ENCODE measurements around the gene NAT16. TPM values are rescaled to one million over a fixed set of nuclear protein-coding genes. Genes with fewer than 3 reads are reported as not detected.

NAT16 gene
- polyA plus RNA-seq, 1 donor from 2014 or later = 4.5 TPM

DNA sequence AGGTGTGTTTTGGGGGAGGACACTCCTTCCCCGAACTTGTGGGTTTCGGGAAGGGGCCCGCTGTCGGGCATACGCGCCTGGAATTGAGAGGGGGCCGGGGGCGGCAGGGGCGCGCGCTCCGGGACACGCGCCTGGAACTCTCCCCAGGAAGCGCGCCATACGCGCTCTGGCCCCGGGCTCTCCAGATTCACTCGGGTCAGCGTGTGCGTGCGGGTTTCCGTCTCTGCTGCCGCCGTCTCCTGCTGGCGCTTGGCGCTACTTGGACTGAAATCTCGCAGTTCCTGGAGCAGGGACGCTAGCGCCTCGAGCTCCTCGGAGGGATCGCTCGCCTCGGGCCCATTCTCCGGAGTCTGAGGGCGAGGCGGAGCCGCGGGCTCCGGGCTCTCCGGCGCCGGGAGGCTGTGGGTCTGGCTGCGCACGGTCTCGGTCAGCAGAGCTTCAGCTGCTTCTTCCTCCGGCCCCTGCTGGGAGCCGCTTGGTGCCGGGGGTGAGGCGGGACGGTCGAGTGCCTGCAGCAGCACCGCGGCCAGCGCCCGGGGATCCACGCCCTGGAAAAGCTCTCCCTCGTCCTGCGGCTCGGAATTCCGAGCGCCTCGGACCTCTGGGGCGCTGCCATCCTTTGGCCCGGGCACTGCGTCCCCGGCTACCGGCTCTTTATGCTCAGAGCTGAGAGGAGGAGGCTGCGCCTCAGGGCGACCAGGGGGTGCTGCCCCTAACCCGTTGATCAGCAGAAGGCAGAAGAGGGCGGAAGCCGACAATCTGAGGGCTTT, 15.8 kb downstream of the NAT16 start:
- H3K9me2 ChIP-seq (ENCODE audit: insufficient read depth, low read length) = no peaks in the 10 kb centered on the region
- peaks cover 26% of the 10 kb centered on the region for H3K27me3 ChIP-seq (ENCODE audit: insufficient read depth, low read depth, low read length)
- peak overlapping the region; percentile 94 for H3K9ac ChIP-seq (ENCODE audit: low read length)
- H2AFZ ChIP-seq (ENCODE audit: low read depth, low read length) = no peak overlapping the region
- peak overlapping the region; percentile 59 for H3K4me2 ChIP-seq (ENCODE audit: low read length)
- no peaks in the 10 kb centered on the region for H3K36me3 ChIP-seq (ENCODE audit: insufficient read depth, low read length)
- peak overlapping the region; percentile 94 for H3K4me3 ChIP-seq (ENCODE audit: low read length)
- no peaks in the 10 kb centered on the region for H4K20me1 ChIP-seq (ENCODE audit: insufficient read depth)
- no peaks in the 10 kb centered on the region for H3K79me2 ChIP-seq (replicated peaks; ENCODE audit: insufficient read depth, low read length)
- TF ChIP-seq, protein P1, sequence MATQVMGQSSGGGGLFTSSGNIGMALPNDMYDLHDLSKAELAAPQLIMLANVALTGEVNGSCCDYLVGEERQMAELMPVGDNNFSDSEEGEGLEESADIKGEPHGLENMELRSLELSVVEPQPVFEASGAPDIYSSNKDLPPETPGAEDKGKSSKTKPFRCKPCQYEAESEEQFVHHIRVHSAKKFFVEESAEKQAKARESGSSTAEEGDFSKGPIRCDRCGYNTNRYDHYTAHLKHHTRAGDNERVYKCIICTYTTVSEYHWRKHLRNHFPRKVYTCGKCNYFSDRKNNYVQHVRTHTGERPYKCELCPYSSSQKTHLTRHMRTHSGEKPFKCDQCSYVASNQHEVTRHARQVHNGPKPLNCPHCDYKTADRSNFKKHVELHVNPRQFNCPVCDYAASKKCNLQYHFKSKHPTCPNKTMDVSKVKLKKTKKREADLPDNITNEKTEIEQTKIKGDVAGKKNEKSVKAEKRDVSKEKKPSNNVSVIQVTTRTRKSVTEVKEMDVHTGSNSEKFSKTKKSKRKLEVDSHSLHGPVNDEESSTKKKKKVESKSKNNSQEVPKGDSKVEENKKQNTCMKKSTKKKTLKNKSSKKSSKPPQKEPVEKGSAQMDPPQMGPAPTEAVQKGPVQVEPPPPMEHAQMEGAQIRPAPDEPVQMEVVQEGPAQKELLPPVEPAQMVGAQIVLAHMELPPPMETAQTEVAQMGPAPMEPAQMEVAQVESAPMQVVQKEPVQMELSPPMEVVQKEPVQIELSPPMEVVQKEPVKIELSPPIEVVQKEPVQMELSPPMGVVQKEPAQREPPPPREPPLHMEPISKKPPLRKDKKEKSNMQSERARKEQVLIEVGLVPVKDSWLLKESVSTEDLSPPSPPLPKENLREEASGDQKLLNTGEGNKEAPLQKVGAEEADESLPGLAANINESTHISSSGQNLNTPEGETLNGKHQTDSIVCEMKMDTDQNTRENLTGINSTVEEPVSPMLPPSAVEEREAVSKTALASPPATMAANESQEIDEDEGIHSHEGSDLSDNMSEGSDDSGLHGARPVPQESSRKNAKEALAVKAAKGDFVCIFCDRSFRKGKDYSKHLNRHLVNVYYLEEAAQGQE (IDR thresholded peaks at IDR 0.05; ENCODE audit: borderline replicate concordance) = peak; percentile 33
- TF ChIP-seq, protein P2, sequence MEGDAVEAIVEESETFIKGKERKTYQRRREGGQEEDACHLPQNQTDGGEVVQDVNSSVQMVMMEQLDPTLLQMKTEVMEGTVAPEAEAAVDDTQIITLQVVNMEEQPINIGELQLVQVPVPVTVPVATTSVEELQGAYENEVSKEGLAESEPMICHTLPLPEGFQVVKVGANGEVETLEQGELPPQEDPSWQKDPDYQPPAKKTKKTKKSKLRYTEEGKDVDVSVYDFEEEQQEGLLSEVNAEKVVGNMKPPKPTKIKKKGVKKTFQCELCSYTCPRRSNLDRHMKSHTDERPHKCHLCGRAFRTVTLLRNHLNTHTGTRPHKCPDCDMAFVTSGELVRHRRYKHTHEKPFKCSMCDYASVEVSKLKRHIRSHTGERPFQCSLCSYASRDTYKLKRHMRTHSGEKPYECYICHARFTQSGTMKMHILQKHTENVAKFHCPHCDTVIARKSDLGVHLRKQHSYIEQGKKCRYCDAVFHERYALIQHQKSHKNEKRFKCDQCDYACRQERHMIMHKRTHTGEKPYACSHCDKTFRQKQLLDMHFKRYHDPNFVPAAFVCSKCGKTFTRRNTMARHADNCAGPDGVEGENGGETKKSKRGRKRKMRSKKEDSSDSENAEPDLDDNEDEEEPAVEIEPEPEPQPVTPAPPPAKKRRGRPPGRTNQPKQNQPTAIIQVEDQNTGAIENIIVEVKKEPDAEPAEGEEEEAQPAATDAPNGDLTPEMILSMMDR (IDR thresholded peaks at IDR 0.05; ENCODE audit: poor library complexity, severe bottlenecking) = no peak
- TF ChIP-seq POLR2AphosphoS5 (IDR thresholded peaks at IDR 0.05) (peak; percentile 24), SMC3 (conservative IDR thresholded peaks at IDR 0.05; ENCODE audit: poor library complexity) (no peak), EZH2 (IDR thresholded peaks at IDR 0.05; ENCODE audit: borderline replicate concordance, insufficient read depth, low read length, poor library complexity, severe bottlenecking) (no peak), EP300 (conservative IDR thresholded peaks at IDR 0.05; ENCODE audit: poor library complexity, severe bottlenecking) (no peak), TAF1 (IDR thresholded peaks at IDR 0.05; ENCODE audit: low read depth) (no peak), MXI1 (conservative IDR thresholded peaks at IDR 0.05; ENCODE audit: poor library complexity, severe bottlenecking) (peak; percentile 10), RAD21 (conservative IDR thresholded peaks at IDR 0.05) (no peak)
- H3F3A ChIP-seq (ENCODE audit: insufficient read depth, low read length, poor library complexity, severe bottlenecking) = no peaks in the 10 kb centered on the region
- no peaks in the 10 kb centered on the region for H3K9me3 ChIP-seq (ENCODE audit: low read length)
- peak overlapping the region; percentile 75 for H3K27ac ChIP-seq (ENCODE audit: low read length)

DNA sequence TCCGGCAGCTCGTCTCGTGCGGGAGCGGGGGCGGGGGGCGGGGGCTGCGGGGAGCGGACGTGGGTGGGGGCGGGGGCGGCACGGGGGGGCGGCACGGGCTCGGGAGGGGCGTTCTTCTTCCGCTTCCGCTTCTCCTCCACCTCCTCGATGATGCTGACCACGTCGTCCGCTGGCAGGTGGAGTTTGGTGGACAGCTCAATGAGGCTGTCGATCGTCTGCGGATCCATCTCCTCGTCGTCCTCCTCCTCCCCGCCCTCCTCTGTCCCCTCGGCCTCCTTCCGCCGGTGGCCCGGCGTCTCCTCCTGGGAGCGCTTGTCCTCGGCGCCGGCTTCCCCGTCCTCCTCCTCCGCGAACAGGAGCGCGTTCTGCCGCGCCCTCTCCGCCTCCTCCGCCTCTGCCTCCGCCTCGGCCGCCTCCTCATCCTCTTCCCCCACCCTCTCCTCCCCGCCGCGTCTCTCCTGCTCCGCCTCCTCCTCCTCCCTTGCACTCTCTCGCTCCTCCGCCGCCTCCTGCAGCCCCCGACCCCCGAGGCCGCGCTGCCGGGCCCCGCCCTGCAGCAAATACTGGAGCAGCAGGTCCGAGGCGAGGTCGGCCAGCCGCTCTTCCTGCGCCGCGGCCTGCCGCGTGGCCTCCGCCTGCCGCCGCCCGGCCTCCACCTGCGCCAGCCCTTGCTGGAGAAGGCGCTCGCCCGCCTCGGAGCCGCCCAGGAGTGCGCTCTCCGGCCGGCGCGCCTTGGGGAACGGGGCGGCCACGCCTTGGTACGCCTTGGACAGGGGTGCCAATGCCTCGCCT, 16.6 kb downstream of the NAT16 start:
- Histone ChIP-seq H3K4me2 (ENCODE audit: low read length) (peak overlapping the region; percentile 59), H3K9me2 (ENCODE audit: insufficient read depth, low read length) (no peaks in the 10 kb centered on the region), H3K36me3 (ENCODE audit: insufficient read depth, low read length) (no peaks in the 10 kb centered on the region), H3K9ac (ENCODE audit: low read length) (peak overlapping the region; percentile 94), H3K79me2 (replicated peaks; ENCODE audit: insufficient read depth, low read length) (no peaks in the 10 kb centered on the region), H2AFZ (ENCODE audit: low read depth, low read length) (no peak overlapping the region), H3K4me3 (ENCODE audit: low read length) (peak overlapping the region; percentile 94), H3K9me3 (ENCODE audit: low read length) (no peaks in the 10 kb centered on the region), H3K27ac (ENCODE audit: low read length) (peak overlapping the region; percentile 75), H3K27me3 (ENCODE audit: insufficient read depth, low read depth, low read length) (peaks cover 18% of the 10 kb centered on the region), H4K20me1 (ENCODE audit: insufficient read depth) (no peaks in the 10 kb centered on the region), H3F3A (ENCODE audit: insufficient read depth, low read length, poor library complexity, severe bottlenecking) (no peaks in the 10 kb centered on the region)
- TF ChIP-seq, protein P1 (IDR thresholded peaks at IDR 0.05; ENCODE audit: borderline replicate concordance) = no peak
- TF ChIP-seq RAD21 (conservative IDR thresholded peaks at IDR 0.05) = peak; percentile 16
- no peak for TF ChIP-seq SMC3 (conservative IDR thresholded peaks at IDR 0.05; ENCODE audit: poor library complexity)
- peak; percentile 73 for TF ChIP-seq MXI1 (conservative IDR thresholded peaks at IDR 0.05; ENCODE audit: poor library complexity, severe bottlenecking)
- peak; percentile 24 for TF ChIP-seq EP300 (conservative IDR thresholded peaks at IDR 0.05; ENCODE audit: poor library complexity, severe bottlenecking)
- TF ChIP-seq, protein P2 (IDR thresholded peaks at IDR 0.05; ENCODE audit: poor library complexity, severe bottlenecking) = no peak
- TF ChIP-seq TAF1 (IDR thresholded peaks at IDR 0.05; ENCODE audit: low read depth) = peak; percentile 16
- TF ChIP-seq EZH2 (IDR thresholded peaks at IDR 0.05; ENCODE audit: borderline replicate concordance, insufficient read depth, low read length, poor library complexity, severe bottlenecking) = no peak
- peak; percentile 78 for TF ChIP-seq POLR2AphosphoS5 (IDR thresholded peaks at IDR 0.05)
